Upper lobe of right lung (tissue), 1 donor: ENCODE measurements around the gene PCGF2. TPM values are rescaled to one million over a fixed set of nuclear protein-coding genes. Genes with fewer than 3 reads are reported as not detected.

Experiments used
- ATAC-seq: fragments of 200-7000 bp; cut with Tn5 transposase; one replicate; pipeline ENCODE4 v1.9.1; 2020; ENCODE audit warnings: mild to moderate bottlenecking, moderate library complexity
- DNase-seq: peaks from one replicate; pipeline ENCODE4 v3.0.0-alpha.2; 2020
- H3K27ac ChIP-seq: fragments of 200-600 bp; one replicate; pipeline ENCODE4 v1.8.0; 2022
- H3K27me3 ChIP-seq: fragments of 200-600 bp; one replicate; pipeline ENCODE4 v1.8.0; 2022; ENCODE audit warnings: mild to moderate bottlenecking
- H3K36me3 ChIP-seq: fragments of 200-600 bp; one replicate; pipeline ENCODE4 v1.8.0; 2022
- H3K4me1 ChIP-seq: fragments of 200-600 bp; one replicate; pipeline ENCODE4 v1.8.0; 2022
- H3K4me3 ChIP-seq: fragments of 200-600 bp; one replicate; pipeline ENCODE4 v1.8.0; 2022; ENCODE audit warnings: mild to moderate bottlenecking
- H3K9me3 ChIP-seq: fragments of 200-600 bp; one replicate; pipeline ENCODE4 v1.8.0; 2022
- CTCF ChIP-seq: fragments of 200-600 bp; IDR thresholded peaks from one replicate; pipeline ENCODE4 v1.8.0; 2022; ENCODE audit warnings: antibody characterized with exemption
- intact Hi-C: fragments of 100-400 bp; cut with DNase I; formaldehyde crosslinking; loops from one replicate; pipeline ENCODE4 v1.11.0; 2022
- total RNA-seq: library from RNA; stranded (reverse); fragmentation: NEBNext Ultra II Directional; extraction: Animal tissue kit (Norgen Biotek cat#: 25700); gene quantifications from one replicate; pipeline ENCODE4 v1.2.1, GENCODE V29; 2021
- donor health status: DM: no; HTN: yes; CAD: no; lungs with severe emphysema.

Gene PCGF2
- total RNA-seq, 1 donor from 2014 or later, result 59.1 TPM

GRCh38 chr17:38711792-38712571 is 36.2 kb downstream of the PCGF2 start:
- DNase-seq, result no peak
- Histone ChIP-seq H3K36me3 (peaks cover 73% of the 10 kb centered on the region), H3K9me3 (no peaks in the 10 kb centered on the region), H3K27me3 (no peaks in the 10 kb centered on the region), H3K4me1 (peaks cover 10% of the 10 kb centered on the region), H3K27ac (no peak overlapping the region), H3K4me3 (no peak overlapping the region)
- intact Hi-C loops, result no loop called here
- ATAC-seq, result no peak
- no peak for TF ChIP-seq CTCF

GRCh38 chr17:38710985-38711384 is 37.2 kb downstream of the PCGF2 start:
- no peak for TF ChIP-seq CTCF
- Histone ChIP-seq H3K4me3 (no peak overlapping the region), H3K4me1 (peaks cover 14% of the 10 kb centered on the region), H3K27me3 (no peaks in the 10 kb centered on the region), H3K9me3 (no peaks in the 10 kb centered on the region), H3K36me3 (peaks cover 63% of the 10 kb centered on the region), H3K27ac (no peak overlapping the region)
- no peak for DNase-seq
- peak; percentile 2 for ATAC-seq
- intact Hi-C loops, result no loop called here

- TF ChIP-seq CTCF, result no peak
- ATAC-seq (no peak), DNase-seq (no peak)
- H3K27me3 ChIP-seq, result no peaks in the 10 kb centered on the region
- H3K27ac ChIP-seq, result no peak overlapping the region
- H3K4me1 ChIP-seq, result peaks cover 14% of the 10 kb centered on the region
- peaks cover 59% of the 10 kb centered on the region for H3K36me3 ChIP-seq
- H3K9me3 ChIP-seq, result no peaks in the 10 kb centered on the region
- no peak overlapping the region for H3K4me3 ChIP-seq
- intact Hi-C loops, result no loop called here
Observed at GRCh38 chr17:38710604-38710962, 37.6 kb downstream of the PCGF2 start.

GRCh38 chr17:38709864-38710603 is 38.1 kb downstream of the PCGF2 start:
- Histone ChIP-seq H3K9me3 (no peaks in the 10 kb centered on the region), H3K36me3 (peaks cover 53% of the 10 kb centered on the region)

GRCh38 chr17:38709104-38709820 is 38.9 kb downstream of the PCGF2 start:
- Histone ChIP-seq H3K4me1 (peaks cover 14% of the 10 kb centered on the region), H3K27me3 (no peaks in the 10 kb centered on the region), H3K27ac (no peak overlapping the region), H3K4me3 (no peak overlapping the region), H3K36me3 (peaks cover 47% of the 10 kb centered on the region), H3K9me3 (no peaks in the 10 kb centered on the region)
- ATAC-seq, result no peak
- intact Hi-C loops, result no loop called here
- TF ChIP-seq CTCF, result no peak
- no peak for DNase-seq

More at GRCh38 chr17:38709864-38710603, 38.1 kb downstream of the PCGF2 start:
- H3K27me3 ChIP-seq, result no peaks in the 10 kb centered on the region
- peaks cover 14% of the 10 kb centered on the region for H3K4me1 ChIP-seq
- ATAC-seq (no peak), DNase-seq (no peak)
- H3K27ac ChIP-seq, result no peak overlapping the region
- no peak overlapping the region for H3K4me3 ChIP-seq
- TF ChIP-seq CTCF, result no peak
- intact Hi-C loops, result no loop called here
